ENCODE measurements around the gene NUMBL. TPM values are rescaled to one million over a fixed set of nuclear protein-coding genes. Genes with fewer than 3 reads are reported as not detected.

NUMBL gene
- total and polyA plus RNA-seq, 9 of the 15 experiments (the other 6 are each of a cell fraction or from before 2014, with no cell fraction given) = 0.39 to 38.6 (median 6.6) TPM

- TF ChIP-seq, protein P1, sequence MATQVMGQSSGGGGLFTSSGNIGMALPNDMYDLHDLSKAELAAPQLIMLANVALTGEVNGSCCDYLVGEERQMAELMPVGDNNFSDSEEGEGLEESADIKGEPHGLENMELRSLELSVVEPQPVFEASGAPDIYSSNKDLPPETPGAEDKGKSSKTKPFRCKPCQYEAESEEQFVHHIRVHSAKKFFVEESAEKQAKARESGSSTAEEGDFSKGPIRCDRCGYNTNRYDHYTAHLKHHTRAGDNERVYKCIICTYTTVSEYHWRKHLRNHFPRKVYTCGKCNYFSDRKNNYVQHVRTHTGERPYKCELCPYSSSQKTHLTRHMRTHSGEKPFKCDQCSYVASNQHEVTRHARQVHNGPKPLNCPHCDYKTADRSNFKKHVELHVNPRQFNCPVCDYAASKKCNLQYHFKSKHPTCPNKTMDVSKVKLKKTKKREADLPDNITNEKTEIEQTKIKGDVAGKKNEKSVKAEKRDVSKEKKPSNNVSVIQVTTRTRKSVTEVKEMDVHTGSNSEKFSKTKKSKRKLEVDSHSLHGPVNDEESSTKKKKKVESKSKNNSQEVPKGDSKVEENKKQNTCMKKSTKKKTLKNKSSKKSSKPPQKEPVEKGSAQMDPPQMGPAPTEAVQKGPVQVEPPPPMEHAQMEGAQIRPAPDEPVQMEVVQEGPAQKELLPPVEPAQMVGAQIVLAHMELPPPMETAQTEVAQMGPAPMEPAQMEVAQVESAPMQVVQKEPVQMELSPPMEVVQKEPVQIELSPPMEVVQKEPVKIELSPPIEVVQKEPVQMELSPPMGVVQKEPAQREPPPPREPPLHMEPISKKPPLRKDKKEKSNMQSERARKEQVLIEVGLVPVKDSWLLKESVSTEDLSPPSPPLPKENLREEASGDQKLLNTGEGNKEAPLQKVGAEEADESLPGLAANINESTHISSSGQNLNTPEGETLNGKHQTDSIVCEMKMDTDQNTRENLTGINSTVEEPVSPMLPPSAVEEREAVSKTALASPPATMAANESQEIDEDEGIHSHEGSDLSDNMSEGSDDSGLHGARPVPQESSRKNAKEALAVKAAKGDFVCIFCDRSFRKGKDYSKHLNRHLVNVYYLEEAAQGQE (IDR thresholded peaks at IDR 0.05; ENCODE audit: borderline replicate concordance) = peak; percentile 17; the same call in 1 of the 2 replicates
- TF ChIP-seq, protein P1 (CRISPR knock-in tag; IDR thresholded peaks at IDR 0.05; ENCODE audit: low read depth) = no peak
- no peak for TF ChIP-seq EWSR1 (IDR thresholded peaks at IDR 0.05; ENCODE audit: borderline replicate concordance, low read depth, partially characterized antibody)
- TF ChIP-seq BHLHE40 (IDR thresholded peaks at IDR 0.05; ENCODE audit: low read length) = peak; percentile 64; the same call in 1 of the 2 replicates
- TF ChIP-seq TEAD2 (tag; IDR thresholded peaks at IDR 0.05) = no peak
- 0 out of 2 replicates have a peak, but pooled peaks have one; percentile 12 for TF ChIP-seq FOSL1 (tag; conservative IDR thresholded peaks at IDR 0.05)
- TF ChIP-seq ATF1 (CRISPR knock-in tag; IDR thresholded peaks at IDR 0.05) = 0 out of 2 replicates have a peak, but pooled peaks have one; percentile 4
- peak; percentile 96 for TF ChIP-seq ATF1 (tag; IDR thresholded peaks at IDR 0.05)
- TF ChIP-seq USF2 (CRISPR knock-in tag; IDR thresholded peaks at IDR 0.05) = peak; percentile 78
- 0 out of 2 replicates have a peak, but pooled peaks have one; percentile 11 for TF ChIP-seq CREB3L1 (IDR thresholded peaks at IDR 0.05; ENCODE audit: borderline replicate concordance, low read depth)
These were observed 2.9 kb downstream of the NUMBL start (continued) for GRCh38 chr19:40687525-40688016.

All from K562 (cell line).